ENCODE data around the gene WDPCP.

Gene WDPCP

GRCh38 chr2:63537306-63537705, 51.0 kb downstream of the WDPCP start:
- no peak for TF ChIP-seq CTCF (conservative IDR thresholded peaks at IDR 0.05)
- no peak for TF ChIP-seq ZFX (IDR thresholded peaks at IDR 0.05)
- H3K27ac ChIP-seq, result no peak overlapping the region

DNA sequence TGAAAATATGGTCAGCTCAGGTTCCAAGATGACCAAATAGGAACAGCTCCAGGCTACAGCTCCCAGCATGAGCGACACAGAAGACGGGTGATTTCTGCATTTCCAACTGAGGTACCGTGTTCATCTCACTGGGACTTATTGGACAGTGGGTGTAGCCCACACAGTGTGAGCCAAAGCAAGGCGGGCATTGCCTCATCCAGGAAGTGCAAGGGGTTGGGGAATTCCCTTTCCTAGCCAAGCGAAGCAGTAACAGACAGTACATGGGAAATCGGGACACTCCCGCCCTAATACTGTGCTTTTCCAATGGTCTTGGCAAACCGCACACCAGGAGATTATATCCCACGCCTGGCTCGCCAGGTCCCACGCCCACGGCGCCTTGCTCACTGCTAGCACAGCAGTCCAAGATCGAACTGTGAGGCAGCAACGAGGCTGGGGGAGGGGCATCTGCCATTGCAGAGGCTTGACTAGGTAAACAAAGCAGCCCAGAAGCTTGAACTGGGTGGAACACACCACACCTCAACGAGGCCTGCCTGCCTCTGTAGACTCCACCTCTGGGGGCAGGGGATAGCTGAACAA, 57.5 kb downstream of the WDPCP start:
- H3K27ac ChIP-seq, result no peak overlapping the region
- TF ChIP-seq ZFX (IDR thresholded peaks at IDR 0.05) (no peak), CTCF (conservative IDR thresholded peaks at IDR 0.05) (no peak)

- TF ChIP-seq CTCF (conservative IDR thresholded peaks at IDR 0.05), result no peak
- no peak for TF ChIP-seq ZFX (IDR thresholded peaks at IDR 0.05)
- no peak overlapping the region for H3K27ac ChIP-seq
Observed at GRCh38 chr2:63525905-63526304, 62.4 kb downstream of the WDPCP start.

- TF ChIP-seq CTCF (conservative IDR thresholded peaks at IDR 0.05) (no peak), ZFX (IDR thresholded peaks at IDR 0.05) (no peak)
- H3K27ac ChIP-seq, result no peak overlapping the region
Observed at GRCh38 chr2:63522950-63523349, 65.3 kb downstream of the WDPCP start.

GRCh38 chr2:63520793-63521192, 67.5 kb downstream of the WDPCP start:
- TF ChIP-seq CTCF (conservative IDR thresholded peaks at IDR 0.05), result no peak
- no peak for TF ChIP-seq ZFX (IDR thresholded peaks at IDR 0.05)
- H3K27ac ChIP-seq, result no peak overlapping the region

DNA sequence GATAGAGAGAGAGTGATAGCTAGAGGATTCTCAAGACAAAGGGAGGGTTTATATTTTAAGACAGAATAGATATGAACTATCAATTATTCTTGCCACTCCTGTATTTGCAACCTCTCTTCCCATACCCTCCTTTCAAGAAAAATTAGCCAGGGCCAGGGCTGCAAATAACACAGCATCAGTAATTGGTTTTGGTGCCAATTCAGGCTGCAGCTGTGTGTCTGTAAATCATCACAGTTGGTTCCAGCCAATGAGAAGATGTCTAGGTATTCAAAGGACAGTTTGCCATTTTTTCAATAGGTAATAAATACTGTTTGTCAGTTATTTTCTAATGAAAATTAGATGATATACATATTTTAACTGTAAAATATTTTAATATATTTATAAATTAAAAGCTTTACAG, 73.5 kb downstream of the WDPCP start:
- no peak overlapping the region for H3K27ac ChIP-seq
- TF ChIP-seq ZFX (IDR thresholded peaks at IDR 0.05) (no peak), CTCF (conservative IDR thresholded peaks at IDR 0.05) (no peak)

- no peak overlapping the region for H3K27ac ChIP-seq
- TF ChIP-seq ZFX (IDR thresholded peaks at IDR 0.05), result no peak
- TF ChIP-seq CTCF (conservative IDR thresholded peaks at IDR 0.05), result no peak
Observed at GRCh38 chr2:63514237-63514716, 74.0 kb downstream of the WDPCP start.
